Vagina (tissue), 2 donors: Measurements from ENCODE around the gene BPIFB1.

Experiments
- POLR2AphosphoS5 ChIP-seq, 2 donors: sonication (generic); formaldehyde crosslinking; IDR thresholded peaks; one replicate each; pipeline ENCODE4 v1.9.0; 2017; ENCODE audit warnings: antibody characterized with exemption in 2 of 2, mild to moderate bottlenecking in 2 of 2, low read depth in 1 of 2; ENCODE audit not compliant: insufficient read depth in 1 of 2
- TF ChIP-seq, protein P1 (sequence below), 3 experiments: fragments of 450-650 bp in 2 of 3; fragments of 200-600 bp in 1 of 3; sonication (generic) in 1 of 3; IDR thresholded peaks; one replicate each; pipeline ENCODE4 v1.5.1; 2017 to 2019; ENCODE audit warnings: antibody characterized with exemption in 3 of 3, mild to moderate bottlenecking in 2 of 3, moderate library complexity in 2 of 3

DNA sequence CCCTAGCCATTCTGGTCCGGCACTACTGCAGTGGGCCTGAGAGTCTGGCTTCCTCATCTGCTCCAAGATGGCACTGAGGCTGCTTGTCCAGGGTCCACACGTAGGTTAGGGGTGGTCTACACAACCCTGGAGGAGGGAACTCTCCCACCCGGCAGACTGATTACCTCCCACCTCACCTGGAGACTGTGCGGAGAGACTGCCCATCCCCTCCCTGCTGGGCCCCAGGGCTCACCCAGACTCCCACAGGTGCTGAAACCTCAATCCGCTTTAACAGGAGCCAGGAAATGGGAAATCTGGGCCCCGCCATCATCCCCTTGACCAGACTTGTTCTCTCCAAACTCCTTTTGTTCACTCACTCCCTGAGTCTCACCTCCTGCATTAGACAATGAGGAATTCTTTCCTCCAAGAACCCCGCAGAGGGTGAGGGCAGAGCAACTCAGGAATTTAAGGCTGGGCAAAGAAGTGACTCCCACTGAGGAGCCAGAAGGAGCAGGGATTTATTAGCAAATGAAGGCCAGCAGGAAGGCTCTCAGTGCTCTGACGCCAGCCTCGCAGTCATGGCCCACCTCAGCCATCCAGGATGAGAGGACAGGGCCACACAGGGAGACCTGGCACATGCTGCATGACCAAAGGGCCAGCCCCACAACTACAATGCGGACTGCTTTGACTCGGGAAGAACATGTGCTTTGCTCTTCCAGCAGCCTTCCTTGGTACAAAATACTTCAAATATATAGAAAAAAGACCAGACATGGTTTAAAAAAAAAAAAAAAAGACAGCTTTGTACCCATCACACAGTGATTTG, 65.3 kb downstream of the BPIFB1 start:
- TF ChIP-seq, protein P1, sequence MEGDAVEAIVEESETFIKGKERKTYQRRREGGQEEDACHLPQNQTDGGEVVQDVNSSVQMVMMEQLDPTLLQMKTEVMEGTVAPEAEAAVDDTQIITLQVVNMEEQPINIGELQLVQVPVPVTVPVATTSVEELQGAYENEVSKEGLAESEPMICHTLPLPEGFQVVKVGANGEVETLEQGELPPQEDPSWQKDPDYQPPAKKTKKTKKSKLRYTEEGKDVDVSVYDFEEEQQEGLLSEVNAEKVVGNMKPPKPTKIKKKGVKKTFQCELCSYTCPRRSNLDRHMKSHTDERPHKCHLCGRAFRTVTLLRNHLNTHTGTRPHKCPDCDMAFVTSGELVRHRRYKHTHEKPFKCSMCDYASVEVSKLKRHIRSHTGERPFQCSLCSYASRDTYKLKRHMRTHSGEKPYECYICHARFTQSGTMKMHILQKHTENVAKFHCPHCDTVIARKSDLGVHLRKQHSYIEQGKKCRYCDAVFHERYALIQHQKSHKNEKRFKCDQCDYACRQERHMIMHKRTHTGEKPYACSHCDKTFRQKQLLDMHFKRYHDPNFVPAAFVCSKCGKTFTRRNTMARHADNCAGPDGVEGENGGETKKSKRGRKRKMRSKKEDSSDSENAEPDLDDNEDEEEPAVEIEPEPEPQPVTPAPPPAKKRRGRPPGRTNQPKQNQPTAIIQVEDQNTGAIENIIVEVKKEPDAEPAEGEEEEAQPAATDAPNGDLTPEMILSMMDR (IDR thresholded peaks at IDR 0.05) = no peak
- no peak for TF ChIP-seq POLR2AphosphoS5 (IDR thresholded peaks at IDR 0.05; ENCODE audit: insufficient read depth in 1 of 2, low read depth in 1 of 2)
